ENCODE data around the gene ATP6V0E2. TPM values are rescaled to one million over a fixed set of nuclear protein-coding genes. Genes with fewer than 3 reads are reported as not detected.

Gene ATP6V0E2
- total RNA-seq, 2 donors from 2014 or later, result 15.3 to 16.1 TPM

GRCh38 chr7:149845257-149845980 is 28.4 kb upstream of the ATP6V0E2 start:
- Histone ChIP-seq H3K9me3 (ENCODE audit: control insufficient read depth, low read length) (no peaks in the 10 kb centered on the region), H3K4me1 (ENCODE audit: control insufficient read depth, insufficient read depth, low read length) (peaks cover 2% of the 10 kb centered on the region), H3K9ac (ENCODE audit: extremely low read depth, low read length, poor library complexity, severe bottlenecking) (no peak overlapping the region), H3K4me3 (ENCODE audit: low read length) (no peak overlapping the region), H3K36me3 (ENCODE audit: control insufficient read depth, insufficient read depth, low read length) (no peaks in the 10 kb centered on the region), H3K27ac (ENCODE audit: low read depth, low read length) (no peak overlapping the region), H3K27me3 (ENCODE audit: control insufficient read depth, insufficient read depth, low read length, poor library complexity, severe bottlenecking) (peaks cover 17% of the 10 kb centered on the region)
- TF ChIP-seq, protein P1, sequence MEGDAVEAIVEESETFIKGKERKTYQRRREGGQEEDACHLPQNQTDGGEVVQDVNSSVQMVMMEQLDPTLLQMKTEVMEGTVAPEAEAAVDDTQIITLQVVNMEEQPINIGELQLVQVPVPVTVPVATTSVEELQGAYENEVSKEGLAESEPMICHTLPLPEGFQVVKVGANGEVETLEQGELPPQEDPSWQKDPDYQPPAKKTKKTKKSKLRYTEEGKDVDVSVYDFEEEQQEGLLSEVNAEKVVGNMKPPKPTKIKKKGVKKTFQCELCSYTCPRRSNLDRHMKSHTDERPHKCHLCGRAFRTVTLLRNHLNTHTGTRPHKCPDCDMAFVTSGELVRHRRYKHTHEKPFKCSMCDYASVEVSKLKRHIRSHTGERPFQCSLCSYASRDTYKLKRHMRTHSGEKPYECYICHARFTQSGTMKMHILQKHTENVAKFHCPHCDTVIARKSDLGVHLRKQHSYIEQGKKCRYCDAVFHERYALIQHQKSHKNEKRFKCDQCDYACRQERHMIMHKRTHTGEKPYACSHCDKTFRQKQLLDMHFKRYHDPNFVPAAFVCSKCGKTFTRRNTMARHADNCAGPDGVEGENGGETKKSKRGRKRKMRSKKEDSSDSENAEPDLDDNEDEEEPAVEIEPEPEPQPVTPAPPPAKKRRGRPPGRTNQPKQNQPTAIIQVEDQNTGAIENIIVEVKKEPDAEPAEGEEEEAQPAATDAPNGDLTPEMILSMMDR (conservative IDR thresholded peaks at IDR 0.05), result no peak
- DNase-seq, result no peak
- Mint-ChIP-seq H3K4me3 (no peak overlapping the region), H3K4me1 (peaks cover 3% of the 10 kb centered on the region), H3K27ac (no peak overlapping the region), H3K36me3 (ENCODE audit: low read depth) (no peaks in the 10 kb centered on the region), H3K9me3 (no peaks in the 10 kb centered on the region), H3K27me3 (ENCODE audit: insufficient read depth) (peaks cover 27% of the 10 kb centered on the region)
- 87 to 92% methylated on average over 4 to 5 of the region's 5 CpGs for WGBS, 2 experiments (ENCODE audit: insufficient coverage in 1 of 2, insufficient read length in 1 of 2)

DNA sequence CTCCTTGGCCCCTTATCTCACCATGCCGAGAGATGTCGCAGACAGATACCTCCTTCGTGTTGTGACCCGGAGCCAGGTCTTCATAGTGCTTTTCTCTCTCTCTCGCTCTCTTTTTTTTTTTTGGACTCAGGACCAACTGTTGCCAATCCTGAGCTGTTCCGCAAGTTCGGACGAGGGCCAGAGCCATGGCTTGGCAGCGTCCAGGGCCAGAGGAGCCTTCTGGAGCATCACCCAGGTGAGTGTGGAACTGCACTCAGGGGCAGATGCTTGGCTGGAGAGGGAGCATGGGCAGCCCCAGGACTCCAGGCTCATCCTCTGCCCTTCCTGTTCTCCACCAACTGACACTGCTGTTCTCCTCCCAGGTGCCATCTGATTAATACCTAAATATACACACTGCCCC is 27.7 kb upstream of the ATP6V0E2 start:
- no peak overlapping the region for H3K9ac ChIP-seq (ENCODE audit: extremely low read depth, low read length, poor library complexity, severe bottlenecking)
- TF ChIP-seq, protein P1 (conservative IDR thresholded peaks at IDR 0.05), result no peak
- no peak overlapping the region for H3K27ac ChIP-seq (ENCODE audit: low read depth, low read length)
- WGBS, 2 experiments (ENCODE audit: insufficient coverage in 1 of 2, insufficient read length in 1 of 2), result 95 to 96% methylated on average over 4 to 9 of the region's 9 CpGs
- Mint-ChIP-seq H3K27me3 (ENCODE audit: insufficient read depth) (peaks cover 27% of the 10 kb centered on the region), H3K27ac (no peak overlapping the region), H3K4me3 (no peak overlapping the region), H3K36me3 (ENCODE audit: low read depth) (no peaks in the 10 kb centered on the region), H3K9me3 (no peaks in the 10 kb centered on the region), H3K4me1 (peaks cover 3% of the 10 kb centered on the region)
- H3K27me3 ChIP-seq (ENCODE audit: control insufficient read depth, insufficient read depth, low read length, poor library complexity, severe bottlenecking), result peaks cover 17% of the 10 kb centered on the region
- no peak overlapping the region for H3K4me3 ChIP-seq (ENCODE audit: low read length)
- H3K4me1 ChIP-seq (ENCODE audit: control insufficient read depth, insufficient read depth, low read length), result peaks cover 2% of the 10 kb centered on the region
- no peaks in the 10 kb centered on the region for H3K36me3 ChIP-seq (ENCODE audit: control insufficient read depth, insufficient read depth, low read length)
- no peaks in the 10 kb centered on the region for H3K9me3 ChIP-seq (ENCODE audit: control insufficient read depth, low read length)
- DNase-seq, result no peak

GRCh38 chr7:149846436-149847046 is 27.2 kb upstream of the ATP6V0E2 start:
- WGBS, 2 experiments (ENCODE audit: insufficient coverage in 1 of 2, insufficient read length in 1 of 2), result 92 to 100% methylated on average over 1 to 3 of the region's 3 CpGs
- TF ChIP-seq, protein P1 (conservative IDR thresholded peaks at IDR 0.05), result no peak
- no peak overlapping the region for H3K4me3 ChIP-seq (ENCODE audit: low read length)
- peaks cover 3% of the 10 kb centered on the region for H3K4me1 Mint-ChIP-seq
- H3K9me3 ChIP-seq (ENCODE audit: control insufficient read depth, low read length), result no peaks in the 10 kb centered on the region
- H3K27ac ChIP-seq (ENCODE audit: low read depth, low read length), result no peak overlapping the region
- no peak overlapping the region for H3K4me3 Mint-ChIP-seq
- H3K9ac ChIP-seq (ENCODE audit: extremely low read depth, low read length, poor library complexity, severe bottlenecking), result no peak overlapping the region
- no peak for DNase-seq
- H3K4me1 ChIP-seq (ENCODE audit: control insufficient read depth, insufficient read depth, low read length), result peaks cover 2% of the 10 kb centered on the region
- H3K27me3 ChIP-seq (ENCODE audit: control insufficient read depth, insufficient read depth, low read length, poor library complexity, severe bottlenecking), result peaks cover 17% of the 10 kb centered on the region
- no peak overlapping the region for H3K27ac Mint-ChIP-seq
- no peaks in the 10 kb centered on the region for H3K9me3 Mint-ChIP-seq
- H3K36me3 ChIP-seq (ENCODE audit: control insufficient read depth, insufficient read depth, low read length), result no peaks in the 10 kb centered on the region
- no peaks in the 10 kb centered on the region for H3K36me3 Mint-ChIP-seq (ENCODE audit: low read depth)
- peaks cover 27% of the 10 kb centered on the region for H3K27me3 Mint-ChIP-seq (ENCODE audit: insufficient read depth)

Data from endodermal cell (in vitro differentiated cells).